Measurements from ENCODE around the gene LAMA4.

DNA sequence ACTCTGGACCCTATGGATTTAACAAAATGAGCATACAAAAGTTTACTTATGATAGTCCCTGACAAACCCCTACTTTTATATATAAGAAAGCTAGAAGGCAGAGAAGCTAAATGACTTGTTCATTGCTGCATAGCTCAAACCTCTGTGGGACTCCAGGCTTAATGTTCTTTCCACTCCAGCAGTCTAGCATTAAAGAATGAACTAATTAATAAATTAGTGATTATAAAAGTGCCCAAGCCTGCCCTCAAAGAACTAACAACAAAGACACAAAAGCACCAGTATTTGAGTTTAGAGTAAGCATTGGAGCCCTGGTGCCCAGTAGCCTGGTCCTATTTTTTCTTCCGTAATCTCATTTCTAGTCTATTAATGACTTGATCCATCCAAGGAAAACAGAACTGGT, 59.9 kb downstream of the LAMA4 start:
- TF ChIP-seq, protein P1, sequence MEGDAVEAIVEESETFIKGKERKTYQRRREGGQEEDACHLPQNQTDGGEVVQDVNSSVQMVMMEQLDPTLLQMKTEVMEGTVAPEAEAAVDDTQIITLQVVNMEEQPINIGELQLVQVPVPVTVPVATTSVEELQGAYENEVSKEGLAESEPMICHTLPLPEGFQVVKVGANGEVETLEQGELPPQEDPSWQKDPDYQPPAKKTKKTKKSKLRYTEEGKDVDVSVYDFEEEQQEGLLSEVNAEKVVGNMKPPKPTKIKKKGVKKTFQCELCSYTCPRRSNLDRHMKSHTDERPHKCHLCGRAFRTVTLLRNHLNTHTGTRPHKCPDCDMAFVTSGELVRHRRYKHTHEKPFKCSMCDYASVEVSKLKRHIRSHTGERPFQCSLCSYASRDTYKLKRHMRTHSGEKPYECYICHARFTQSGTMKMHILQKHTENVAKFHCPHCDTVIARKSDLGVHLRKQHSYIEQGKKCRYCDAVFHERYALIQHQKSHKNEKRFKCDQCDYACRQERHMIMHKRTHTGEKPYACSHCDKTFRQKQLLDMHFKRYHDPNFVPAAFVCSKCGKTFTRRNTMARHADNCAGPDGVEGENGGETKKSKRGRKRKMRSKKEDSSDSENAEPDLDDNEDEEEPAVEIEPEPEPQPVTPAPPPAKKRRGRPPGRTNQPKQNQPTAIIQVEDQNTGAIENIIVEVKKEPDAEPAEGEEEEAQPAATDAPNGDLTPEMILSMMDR (IDR thresholded peaks at IDR 0.05), result no peak
- TF ChIP-seq POLR2A (IDR thresholded peaks at IDR 0.05), result no peak
